Liver (tissue), 3 donors: ENCODE data around the gene TRHDE.

Experiments
- CTCF ChIP-seq: fragments of 150-350 bp; IDR thresholded peaks from 2 replicates; pipeline ENCODE4 v1.5.1; 2017; ENCODE audit warnings: improper control_type of control experiment, low read depth, low read length; ENCODE audit not compliant: missing input control
- RAD21 ChIP-seq, 2 donors: IDR thresholded peaks; 2 replicates each; pipeline ENCODE4 v1.6.1; 2016; ENCODE audit warnings: antibody characterized with exemption in 2 of 2, mild to moderate bottlenecking in 2 of 2
- TAF1 ChIP-seq: conservative IDR thresholded peaks from 2 replicates; pipeline ENCODE4 v1.6.1; 2016; ENCODE audit warnings: antibody characterized with exemption, mild to moderate bottlenecking
- donor health status: healthy.
- donor health status: healthy.

- TF ChIP-seq RAD21 (IDR thresholded peaks at IDR 0.05), result no peak
- no peak for TF ChIP-seq TAF1
- TF ChIP-seq CTCF, result no peak
Observed at GRCh38 chr12:72522411-72522810, 250.2 kb downstream of the TRHDE start.
